NCI-H187 treated with DMSO at 0.1 percent for 48 hours (cell line): ENCODE data around the gene ATP8B2.
"Not testable (repeated sequence)": the region's sequence is repeated elsewhere in the genome, so short reads cannot be mapped to it uniquely, and the experiment has no call there.

ENCODE experiments used
- DNase-seq: peaks from one replicate; lab custom pipeline; 2025; lab: John Stamatoyannopoulos, UW

ATP8B2 gene, protein sequence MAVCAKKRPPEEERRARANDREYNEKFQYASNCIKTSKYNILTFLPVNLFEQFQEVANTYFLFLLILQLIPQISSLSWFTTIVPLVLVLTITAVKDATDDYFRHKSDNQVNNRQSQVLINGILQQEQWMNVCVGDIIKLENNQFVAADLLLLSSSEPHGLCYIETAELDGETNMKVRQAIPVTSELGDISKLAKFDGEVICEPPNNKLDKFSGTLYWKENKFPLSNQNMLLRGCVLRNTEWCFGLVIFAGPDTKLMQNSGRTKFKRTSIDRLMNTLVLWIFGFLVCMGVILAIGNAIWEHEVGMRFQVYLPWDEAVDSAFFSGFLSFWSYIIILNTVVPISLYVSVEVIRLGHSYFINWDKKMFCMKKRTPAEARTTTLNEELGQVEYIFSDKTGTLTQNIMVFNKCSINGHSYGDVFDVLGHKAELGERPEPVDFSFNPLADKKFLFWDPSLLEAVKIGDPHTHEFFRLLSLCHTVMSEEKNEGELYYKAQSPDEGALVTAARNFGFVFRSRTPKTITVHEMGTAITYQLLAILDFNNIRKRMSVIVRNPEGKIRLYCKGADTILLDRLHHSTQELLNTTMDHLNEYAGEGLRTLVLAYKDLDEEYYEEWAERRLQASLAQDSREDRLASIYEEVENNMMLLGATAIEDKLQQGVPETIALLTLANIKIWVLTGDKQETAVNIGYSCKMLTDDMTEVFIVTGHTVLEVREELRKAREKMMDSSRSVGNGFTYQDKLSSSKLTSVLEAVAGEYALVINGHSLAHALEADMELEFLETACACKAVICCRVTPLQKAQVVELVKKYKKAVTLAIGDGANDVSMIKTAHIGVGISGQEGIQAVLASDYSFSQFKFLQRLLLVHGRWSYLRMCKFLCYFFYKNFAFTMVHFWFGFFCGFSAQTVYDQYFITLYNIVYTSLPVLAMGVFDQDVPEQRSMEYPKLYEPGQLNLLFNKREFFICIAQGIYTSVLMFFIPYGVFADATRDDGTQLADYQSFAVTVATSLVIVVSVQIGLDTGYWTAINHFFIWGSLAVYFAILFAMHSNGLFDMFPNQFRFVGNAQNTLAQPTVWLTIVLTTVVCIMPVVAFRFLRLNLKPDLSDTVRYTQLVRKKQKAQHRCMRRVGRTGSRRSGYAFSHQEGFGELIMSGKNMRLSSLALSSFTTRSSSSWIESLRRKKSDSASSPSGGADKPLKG

DNA sequence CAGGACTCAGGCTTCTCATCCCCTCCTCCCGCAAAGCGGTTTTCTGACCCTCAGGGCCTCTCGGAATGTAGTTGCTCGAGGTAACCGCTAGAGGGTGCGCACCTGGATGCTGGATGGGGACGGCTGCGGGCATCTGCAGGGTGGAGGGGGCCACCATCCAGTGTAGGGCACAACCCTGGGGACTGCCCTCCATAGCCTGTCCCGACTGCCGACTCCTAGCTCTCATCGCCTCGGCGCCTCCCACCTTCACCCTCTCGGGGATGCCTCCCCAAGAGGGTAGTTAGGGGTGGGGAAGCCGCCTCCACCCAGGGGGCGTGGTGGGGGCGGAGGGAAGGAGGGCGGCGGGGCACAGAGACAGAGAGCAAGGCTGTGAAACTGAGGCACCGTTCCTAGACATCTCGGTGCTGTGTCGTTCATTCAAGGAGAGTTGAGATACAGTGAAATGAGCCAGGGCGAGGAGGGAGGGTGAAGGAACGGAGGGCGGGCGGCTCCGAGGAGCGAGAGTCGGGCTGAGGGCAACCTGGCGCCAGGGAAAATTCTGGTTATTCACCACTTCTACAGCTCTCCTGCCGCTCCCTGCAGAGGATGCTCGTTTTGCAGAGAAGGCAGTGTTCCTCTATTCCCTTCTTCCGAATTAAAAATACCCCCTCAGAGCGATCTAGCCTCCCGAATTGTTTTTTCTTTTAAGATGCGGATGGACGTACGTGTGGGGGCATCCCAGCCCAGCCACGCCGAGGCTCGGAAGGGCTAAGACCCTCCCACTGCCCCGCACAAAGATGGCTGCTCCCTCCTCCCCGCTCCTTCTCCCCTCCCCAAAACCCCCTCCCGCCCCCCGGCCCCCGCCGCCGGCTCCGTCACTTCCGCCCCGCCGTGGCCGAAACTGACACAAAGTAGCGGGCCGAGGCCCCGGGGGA lies at the start of gene ATP8B2:
Gene ATP8B2 (plus strand): TSS at position 857 of the 914 bp plus-strand sequence. CDS start 2,617 bp downstream, outside the sequence.
- DNase-seq, result peak; percentile 81

DNA sequence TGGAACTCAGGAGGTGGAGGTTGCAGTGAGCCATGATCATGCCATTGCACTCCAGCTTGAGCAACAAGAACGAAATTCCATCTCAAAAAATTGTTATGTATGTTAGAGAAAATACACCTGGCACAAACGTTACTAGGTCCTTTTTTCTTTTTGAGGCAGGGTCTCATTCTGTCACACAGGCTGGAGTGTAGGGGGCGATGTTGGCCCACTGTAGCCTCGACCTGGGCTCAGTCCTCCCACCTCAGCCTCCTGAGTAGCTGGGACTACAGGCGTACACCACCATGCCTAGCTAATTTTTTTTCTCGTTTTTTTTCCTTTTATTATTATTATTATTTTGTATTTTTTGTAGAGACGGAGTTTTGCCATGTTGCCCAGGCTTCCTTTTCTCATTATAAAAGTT lies 48.5 kb upstream of the ATP8B2 start:
- no peak for DNase-seq

DNA sequence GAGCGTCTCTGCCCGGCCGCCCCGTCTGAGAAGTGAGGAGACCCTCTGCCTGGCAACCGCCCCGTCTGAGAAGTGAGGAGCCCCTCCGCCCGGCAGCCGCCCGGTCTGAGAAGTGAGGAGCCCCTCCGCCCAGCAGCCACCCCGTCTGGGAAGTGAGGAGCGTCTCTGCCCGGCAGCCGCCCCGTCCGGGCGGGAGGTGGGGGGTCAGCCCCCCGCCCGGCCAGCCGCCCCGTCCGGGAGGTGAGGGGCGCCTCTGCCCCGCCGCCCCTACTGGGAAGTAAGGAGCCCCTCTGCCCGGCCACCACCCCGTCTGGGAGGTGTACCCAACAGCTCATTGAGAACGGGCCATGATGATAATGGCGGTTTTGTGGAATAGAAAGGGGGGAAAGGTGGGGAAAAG lies 37.7 kb upstream of the ATP8B2 start:
- not testable (repeated sequence) for DNase-seq

DNA sequence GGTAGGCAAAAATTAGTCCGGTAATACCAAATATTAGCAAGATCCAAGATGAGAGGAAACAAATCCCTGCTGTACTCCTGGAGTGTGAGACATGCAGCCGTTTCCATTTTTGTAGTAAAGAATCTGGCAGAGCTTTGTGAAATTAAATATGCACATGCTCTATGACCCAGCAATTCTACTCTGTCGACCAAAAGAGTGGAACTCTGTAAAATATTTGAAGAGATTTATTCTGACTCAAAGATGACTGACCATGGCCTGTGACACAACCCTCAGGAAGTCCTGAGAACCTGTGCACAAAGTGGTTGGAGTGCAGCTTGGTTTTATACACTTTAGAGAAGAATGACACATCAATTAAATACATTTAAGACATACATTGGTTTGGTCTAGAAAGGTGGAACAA lies 36.7 kb upstream of the ATP8B2 start:
- no peak for DNase-seq

DNA sequence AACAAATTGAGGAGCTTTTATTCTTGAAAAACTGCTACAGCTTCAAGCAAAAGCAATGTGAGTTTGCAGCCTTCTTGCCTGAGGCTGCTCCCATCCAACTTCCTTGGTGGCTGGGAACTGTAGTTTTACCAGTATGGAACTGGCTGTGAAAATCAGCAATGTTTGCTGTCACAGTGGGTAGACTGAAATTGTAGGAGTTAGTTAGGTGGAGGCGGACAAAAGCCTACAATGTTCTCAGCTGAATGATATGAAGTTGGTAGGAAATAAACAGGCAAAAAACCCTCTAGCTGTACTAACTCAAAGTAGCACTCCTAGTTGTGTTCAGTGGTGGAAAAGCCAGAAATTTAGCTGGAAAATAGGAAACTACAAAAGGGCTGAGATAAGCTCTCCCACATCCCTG lies 34.4 kb upstream of the ATP8B2 start:
- DNase-seq, result no peak

DNA sequence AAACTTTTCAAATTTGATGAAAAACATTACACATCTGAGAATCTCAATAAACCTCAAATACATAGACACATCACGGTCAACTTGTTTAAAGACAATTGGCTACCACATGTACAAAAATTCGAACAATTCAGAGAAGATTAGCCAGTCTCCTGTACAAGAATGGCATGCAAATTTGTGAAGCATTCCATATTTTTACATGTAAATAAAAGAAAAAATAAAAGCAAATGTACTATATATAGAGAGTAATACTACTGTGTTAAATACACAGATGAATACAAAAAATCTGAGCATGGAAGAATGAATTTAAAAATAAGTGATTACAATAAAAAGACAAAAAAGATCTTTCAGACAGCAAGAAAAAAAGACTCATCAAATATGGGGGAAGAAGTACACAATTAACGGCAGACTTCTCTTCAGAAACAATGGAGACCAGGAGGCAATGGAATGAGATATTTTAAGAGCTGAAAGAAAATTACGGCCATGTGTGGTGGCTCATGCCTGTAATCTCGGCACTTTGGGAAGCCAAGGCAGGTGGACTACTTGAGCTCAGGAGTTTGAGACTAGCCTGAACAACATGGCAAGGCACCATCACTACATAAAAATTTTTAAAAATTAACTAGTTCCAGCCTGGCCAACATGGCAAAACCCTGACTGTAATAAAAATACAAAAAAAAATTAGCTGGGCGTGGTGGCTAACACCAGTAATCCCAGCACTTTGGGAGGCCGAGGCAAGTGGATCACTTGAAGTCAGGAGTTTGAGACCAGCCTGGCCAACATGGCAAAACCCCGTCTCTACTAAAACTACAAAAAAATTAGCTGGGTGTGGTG lies 29.7 kb upstream of the ATP8B2 start:
- DNase-seq, result no peak

DNA sequence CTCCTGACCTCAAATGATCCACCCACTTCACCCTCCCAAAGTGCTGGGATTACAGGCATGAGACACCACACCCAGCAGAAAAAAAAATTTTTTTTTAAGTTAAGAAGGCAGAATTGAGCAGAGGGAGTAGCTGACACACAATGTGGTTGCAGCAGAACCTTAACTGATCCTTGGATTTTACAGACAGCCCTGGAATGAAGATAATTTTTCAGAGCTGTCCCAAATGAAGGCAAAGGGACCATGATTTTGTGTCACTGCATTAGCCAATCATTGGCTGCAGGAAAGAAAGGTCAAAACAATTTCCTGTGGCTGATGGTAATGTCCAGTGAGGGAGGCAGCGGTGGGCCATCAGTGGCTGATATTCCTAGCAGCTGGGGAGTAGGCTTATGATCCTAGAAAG lies 23.7 kb upstream of the ATP8B2 start:
- no peak for DNase-seq

DNA sequence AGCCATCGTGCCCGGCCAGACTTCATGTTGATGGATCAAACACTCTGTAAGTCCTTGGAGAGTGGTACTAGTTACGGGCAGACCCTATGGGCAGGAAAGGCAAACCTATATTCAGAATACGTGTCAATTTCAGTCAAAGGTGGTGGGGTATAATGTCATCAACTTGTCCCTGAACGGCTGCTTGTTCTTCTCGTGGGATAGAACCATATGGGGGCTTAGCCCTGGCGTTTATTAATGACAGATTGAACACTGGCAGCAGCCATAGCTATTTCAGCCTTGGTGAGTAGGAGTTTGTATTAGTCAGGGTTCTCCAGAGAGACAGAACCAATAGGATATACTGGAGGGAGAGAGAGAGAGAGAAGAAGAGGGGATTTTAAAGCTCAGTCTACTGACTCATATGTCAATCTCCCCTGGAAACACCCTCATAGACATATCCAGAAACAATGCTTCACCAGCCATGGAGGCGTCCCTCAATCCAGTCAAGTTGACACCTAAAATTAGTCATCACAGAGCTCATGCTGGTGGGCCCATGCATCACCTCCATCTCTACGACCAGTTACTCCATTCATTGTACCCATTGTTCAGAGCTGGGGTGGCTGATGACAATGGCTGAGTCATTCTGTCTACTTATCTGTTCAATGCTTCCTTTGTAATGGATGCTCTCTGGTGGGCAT lies 20.5 kb upstream of the ATP8B2 start:
- DNase-seq, result no peak

DNA sequence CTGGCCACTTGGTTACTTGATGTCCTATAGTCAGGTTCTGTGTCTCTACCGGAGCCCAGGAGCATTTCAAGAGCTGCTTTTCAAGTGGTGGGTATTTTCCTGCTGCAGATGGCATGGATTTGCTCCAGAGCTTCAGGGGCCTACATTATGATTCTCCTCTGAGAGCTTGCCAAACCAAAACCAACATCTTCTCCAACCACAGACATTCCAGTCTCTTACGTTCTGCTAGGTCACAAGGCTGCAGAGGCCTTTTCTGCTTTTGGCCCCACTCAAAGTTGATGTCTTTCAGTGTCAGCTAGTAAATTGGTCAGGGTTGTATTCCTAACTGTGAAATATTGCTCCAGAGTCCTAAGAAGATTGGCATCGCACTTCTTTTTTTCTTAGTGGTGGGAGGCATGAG lies 19.2 kb upstream of the ATP8B2 start:
- no peak for DNase-seq

DNA sequence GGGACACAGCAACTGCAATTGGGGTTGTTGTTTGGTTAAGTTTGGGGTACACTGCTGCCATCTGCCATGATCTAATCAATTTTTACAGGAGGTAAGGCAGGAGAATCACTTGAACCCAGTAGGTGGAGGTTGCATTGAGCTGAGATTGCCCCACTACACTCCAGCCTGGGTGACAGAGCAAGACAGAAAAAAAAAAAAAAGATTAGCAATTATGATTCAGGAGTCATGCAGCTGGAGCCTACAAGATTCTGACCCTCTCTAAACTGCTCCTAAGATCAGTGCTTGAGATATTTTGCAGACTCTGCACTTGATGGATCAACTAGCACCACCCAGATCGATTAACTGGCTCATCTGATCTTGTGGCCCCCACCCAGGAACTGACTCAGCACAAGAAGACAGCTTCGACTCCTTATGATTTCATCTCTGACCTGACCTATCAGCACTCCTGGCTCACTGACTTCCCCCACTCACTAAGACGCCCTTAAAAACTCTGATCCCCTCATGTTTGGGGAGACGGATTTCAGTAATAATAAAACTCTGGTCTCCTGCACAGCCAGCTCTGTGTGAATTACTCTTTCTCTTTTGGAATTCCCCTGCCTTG lies 17.6 kb upstream of the ATP8B2 start:
- not testable (repeated sequence) for DNase-seq

DNA sequence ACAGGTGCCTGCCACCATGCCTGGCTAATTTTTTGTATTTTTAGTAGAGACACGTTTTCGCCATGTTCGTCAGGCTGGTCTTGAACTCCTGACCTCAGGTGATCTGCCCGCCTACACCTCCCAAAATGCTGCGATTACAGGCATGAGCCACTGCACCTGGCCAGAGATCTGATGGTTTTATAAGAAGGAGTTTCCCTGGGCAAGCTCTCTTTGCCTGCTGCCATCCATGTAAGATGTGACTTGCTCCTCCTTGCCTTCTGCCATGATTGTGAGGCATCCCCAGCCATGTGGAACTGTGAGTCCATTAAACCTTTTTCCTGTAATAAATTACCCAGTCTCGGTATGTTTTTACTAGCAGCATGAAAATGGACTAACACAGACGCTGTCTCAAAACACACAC lies 16.2 kb upstream of the ATP8B2 start:
- DNase-seq, result not testable (repeated sequence)

DNA sequence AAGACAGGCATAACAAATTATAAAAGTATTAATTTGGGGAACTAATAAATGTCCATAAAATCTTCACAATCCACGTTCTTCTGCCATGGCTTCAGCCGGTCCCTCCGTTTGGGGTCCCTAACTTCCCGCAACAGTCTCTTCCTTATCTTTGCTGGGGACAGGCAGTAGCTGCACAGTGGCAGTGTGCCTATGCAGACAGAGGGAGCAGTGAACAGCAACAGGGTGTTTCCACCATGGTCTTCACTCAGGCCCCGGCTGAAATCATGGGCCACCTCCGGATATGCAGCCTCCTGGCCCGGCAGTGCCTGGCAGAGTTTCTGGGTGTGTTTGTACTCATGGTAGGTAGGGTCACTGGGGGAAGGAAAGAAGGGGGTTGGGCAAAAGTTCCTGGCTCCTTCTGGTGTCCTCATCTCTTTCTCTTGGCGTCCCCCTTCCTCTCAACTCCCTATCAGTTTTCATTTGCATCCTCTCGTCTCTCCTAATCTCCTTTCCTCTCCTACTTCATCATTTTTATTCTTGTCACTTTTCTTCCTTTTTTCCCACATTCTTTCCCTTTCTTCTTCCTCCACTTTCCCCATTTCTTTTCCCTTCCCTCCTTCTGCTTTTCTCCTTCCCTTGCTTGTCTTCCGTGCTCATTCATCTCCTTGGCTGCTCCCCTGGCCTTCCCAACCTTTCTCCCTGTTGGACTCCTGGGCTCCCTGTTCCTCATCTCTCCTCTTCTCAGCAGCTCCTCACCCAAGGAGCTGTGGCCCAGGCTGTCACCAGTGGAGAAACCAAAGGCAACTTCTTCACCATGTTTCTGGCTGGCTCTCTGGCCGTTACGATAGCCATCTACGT lies 12.9 kb upstream of the ATP8B2 start:
- not testable (repeated sequence) for DNase-seq

DNA sequence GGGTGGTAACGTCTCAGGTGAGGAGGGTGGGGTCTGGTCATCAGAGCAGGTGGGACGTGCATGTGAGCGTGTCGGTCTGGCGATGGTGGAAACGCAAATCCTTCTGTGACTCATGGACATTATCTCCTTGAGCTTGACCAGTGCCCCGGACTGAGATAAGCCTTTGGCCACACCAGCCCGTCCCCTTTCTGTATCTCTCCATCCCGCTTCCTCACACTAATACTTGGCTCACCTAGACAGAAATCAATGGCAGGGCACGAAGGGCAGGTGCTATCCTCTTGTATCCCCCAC lies 12.3 kb upstream of the ATP8B2 start:
- no peak for DNase-seq

DNA sequence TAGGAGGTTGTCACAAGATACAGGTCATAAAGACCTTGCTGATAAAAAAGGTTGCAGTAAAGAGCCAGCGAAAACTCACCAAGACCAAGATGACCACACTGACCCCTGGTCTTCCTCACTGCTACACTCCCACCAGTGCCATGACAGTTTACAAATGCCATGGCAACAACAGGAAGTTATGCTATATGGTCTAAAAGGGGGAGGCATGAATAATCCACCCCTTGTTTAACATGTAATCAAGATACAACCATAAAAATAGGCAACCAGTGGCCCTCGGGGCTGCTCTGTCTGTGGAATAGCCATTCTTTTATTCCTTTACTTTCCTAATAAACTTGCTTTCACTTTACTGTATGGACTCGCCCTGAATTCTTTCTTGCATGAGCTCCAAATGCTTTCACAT lies 11.1 kb upstream of the ATP8B2 start:
- not testable (repeated sequence) for DNase-seq

DNA sequence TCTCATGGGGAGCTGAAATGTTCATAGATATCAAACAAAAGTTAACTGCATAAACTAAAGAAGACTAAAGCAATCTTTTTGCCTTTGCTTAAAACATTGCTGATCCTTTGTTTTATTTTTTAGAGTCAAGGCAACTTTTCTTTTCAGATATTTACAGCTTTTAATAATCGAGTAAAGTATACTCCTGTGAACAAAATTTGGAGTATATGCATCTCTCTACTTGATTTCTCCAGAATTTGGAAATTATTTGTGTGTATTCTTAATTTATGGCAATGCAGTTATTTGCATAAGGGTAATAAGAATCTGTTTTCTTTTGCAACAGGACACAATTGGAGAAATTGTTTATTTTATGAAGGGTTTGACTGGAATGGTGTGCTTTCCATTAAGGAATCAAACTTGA lies 8.6 kb upstream of the ATP8B2 start:
- no peak for DNase-seq

DNA sequence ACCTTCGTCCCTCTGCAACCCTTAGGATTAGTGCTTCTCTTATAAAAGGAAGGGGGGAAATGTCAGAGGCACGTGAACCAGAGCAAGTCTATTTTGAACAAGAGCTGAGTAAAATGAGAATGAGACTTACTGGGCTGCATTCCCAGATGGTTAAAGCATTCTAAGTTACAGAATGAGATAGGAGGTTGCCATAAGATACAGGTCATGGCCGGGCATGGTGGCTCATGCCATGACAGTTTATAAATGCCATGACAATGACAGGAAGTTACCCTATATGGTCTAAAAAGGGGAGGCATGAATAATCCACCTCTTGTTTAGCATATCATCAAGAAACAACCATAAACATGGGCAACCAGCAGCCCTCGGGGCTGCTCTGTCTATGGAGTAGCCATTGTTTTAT lies 6.9 kb upstream of the ATP8B2 start:
- DNase-seq, result no peak

DNA sequence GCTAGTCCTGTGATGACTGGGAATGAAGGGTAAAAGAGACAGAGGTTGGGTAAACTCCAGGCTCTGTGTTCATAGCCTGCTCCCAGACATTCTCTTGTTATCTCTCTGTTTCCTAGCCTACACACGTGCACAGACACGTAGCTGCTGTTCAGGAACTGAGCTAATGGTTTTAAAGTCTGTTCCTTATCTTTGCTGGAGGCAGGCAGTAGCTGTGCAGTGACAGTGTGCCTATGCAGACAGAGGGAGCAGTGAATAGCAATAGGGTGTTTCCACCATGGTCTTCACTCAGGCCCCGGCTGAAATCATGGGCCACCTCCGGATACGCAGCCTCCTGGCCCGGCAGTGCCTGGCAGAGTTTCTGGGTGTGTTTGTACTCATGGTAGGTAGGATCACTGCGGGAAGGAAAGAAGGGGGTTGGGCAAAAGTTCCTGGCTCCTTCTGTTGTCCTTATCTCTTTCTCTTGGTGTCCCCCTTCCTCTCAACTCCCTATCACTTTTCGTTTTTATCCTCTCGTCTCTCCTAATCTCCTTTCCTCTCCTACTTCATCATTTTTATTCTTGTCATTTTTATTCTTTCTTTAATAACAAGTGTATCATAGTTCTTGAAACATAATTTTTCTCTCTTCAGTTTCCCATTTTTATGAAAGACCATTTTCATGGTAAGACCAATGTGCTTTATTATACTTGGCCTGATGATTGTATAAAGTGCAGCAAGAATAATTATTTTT lies 4.3 kb upstream of the ATP8B2 start, which contains the start of gene AQP10:
Gene AQP10 (plus strand): TSS at position 212 of the 727 bp plus-strand sequence. CDS start 63 bp downstream, at position 275.
- no peak for DNase-seq

DNA sequence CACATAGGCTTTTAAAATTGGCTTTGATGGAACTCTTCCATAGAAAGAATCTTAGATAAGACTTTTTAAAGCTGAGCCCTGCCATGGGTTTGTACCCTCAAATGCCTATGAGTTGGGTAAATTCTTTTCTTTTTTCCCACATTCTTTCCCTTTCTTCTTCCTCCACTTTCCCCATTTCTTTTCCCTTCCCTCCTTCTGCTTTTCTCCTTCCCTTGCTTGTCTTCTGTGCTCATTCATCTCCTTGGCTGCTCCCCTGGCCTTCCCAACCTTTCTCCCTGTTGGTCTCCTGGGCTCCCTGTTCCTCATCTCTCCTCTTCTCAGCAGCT lies 3.8 kb upstream of the ATP8B2 start:
- DNase-seq, result not testable (repeated sequence)
